ENCODE measurements around the gene XCL1.
"Not testable (repeated sequence)": the region's sequence is repeated elsewhere in the genome, so short reads cannot be mapped to it uniquely, and the experiment has no call there.

Gene XCL1

DNA sequence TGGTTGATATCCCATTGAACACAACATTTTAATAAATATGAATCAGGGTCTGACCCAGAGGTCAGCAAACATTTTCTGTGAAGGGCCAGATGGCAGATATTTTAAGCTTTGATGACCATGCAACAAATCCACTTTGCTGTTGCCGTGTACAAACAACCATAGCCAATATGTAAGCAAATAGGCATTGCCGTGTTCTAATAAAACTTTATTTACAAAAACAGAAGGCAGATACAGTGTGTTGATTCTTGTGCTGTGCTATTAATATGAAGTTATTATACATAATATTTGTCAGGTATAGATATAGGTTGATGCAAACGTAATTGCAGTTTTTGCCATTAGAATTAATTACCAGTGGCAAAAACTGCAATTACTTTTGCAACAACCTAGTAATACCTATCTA lies 8.8 kb upstream of the XCL1 start:
- DNase-seq (ENCODE audit: low read depth): no peak

DNA sequence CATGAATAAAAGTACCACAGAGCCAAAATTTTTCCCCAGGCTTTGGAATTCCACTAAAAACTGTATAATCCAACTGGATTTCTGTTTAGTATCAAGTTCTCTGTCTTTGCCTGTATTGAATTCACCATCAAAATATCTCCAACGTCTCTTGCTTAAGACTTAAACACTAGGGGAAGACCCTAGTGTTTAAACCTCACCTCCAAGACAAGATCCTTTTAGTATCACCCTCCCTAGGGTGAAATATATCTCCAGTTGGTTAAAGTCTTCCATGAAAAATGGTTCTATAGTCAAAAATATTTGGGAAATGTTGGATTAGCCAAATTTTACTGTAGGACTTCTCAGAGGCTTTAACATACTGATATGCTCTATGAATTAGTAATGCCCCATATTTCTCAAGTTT lies 8.1 kb upstream of the XCL1 start:
- DNase-seq (ENCODE audit: low read depth): no peak

DNA sequence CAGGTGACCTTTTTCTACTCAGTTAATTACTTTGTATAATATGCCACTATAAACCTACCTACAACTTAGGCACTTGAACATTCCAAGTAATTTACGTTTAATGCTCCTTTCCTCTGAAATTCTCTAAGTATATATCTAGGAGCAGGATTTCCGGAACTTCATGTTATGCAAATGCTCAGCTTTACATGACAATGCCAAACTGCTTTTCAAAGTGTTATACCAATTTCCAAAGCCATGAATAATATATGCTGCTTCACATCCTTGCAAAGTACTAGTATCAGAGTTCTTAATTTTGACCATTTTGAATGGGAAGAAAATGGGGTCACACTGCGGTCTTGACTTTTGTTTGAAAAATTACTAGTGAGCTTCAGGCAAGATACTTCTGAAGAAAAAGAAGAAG lies 5.8 kb upstream of the XCL1 start:
- DNase-seq (ENCODE audit: low read depth): no peak

DNA sequence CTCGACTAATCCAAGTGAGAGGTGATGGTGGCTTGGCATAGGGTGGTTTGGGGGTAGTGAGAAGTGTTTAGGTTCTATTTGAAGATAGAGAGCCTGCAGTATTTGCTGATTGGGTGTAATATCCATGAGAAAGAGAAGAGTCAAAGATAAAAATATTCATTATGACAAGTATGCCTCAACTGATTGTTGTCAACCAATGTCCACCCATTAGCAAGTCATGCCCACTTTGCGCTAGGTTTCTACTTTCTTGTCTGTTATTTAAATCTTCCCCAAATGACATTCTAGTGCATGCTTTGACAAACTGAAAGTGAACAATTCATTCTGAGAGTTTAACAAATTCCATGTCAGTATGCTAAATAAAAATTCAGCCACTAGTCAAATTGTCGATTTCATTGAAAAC lies 3.8 kb upstream of the XCL1 start:
- no peak for DNase-seq (ENCODE audit: low read depth)

DNA sequence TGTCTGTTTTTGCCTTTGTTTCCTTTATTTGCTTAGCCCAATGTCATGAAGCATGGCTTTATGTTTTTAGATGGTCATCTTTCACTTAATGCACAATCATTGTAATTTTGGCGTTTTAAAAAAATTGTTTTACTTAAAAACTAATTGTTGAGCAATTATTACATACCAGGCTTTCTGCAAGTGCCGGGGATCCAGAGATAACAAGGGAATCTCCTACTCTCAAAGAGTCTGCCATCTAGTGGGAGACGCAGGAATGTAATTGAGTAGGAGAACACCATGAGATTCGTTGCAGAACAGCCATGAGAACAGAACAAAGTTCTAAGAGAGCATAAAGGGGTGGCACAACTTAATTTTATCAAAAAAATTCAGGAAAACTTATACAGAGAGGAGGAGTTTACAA lies 2.2 kb upstream of the XCL1 start:
- DNase-seq (ENCODE audit: low read depth): peak; percentile 70

DNA sequence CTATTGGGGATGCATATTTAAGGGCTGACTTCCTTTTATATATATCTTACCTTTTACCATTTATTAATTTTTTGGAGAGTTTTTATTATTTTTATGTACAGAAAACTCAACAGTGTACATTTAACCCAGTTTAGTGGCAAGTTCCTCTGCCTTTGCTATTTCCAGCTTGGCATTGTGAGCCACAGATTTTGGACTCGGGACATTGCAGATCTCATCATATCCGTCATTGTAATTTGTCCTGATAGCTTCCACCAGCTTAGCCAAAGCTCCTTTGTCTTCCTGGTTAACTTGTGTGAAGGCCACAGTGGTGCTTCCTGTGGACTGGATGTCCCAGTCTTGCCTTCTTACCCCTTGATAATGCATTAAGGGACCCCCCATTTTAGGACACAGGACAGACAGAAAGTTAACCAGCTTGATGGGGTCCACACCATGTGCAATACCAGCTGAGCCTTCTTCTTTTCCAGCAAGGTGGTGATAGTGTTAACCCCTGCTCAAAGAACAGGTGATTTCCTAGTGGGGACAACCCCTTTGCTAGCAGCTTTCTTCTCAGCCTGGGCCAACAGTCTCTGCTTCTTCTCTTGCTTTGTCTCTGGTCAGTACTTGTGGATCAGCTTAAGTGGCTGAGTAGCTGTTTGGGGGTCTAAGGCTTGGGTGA lies 2.3 kb downstream of the XCL1 start:
- not testable (repeated sequence) for DNase-seq (ENCODE audit: low read depth)

DNA sequence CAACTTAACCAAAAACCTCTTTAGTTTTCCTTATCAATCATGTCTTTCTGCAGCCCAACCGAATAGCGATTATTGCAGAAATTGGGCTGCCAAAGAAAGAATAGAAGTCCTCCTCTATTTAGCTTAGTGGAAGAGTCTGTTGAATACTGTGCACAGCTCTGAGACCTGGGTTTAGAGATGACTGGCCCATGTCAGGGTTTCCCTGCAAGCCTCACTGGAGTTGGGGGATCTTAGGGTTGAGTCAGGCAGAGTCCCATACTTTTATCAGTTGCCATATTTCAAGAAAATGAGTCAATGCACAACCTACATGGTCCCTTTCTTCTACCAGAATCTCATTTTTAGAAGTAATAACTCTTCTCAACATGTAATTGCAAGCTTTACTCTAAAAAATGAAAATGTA lies 3.9 kb downstream of the XCL1 start:
- DNase-seq (ENCODE audit: low read depth): not testable (repeated sequence)

DNA sequence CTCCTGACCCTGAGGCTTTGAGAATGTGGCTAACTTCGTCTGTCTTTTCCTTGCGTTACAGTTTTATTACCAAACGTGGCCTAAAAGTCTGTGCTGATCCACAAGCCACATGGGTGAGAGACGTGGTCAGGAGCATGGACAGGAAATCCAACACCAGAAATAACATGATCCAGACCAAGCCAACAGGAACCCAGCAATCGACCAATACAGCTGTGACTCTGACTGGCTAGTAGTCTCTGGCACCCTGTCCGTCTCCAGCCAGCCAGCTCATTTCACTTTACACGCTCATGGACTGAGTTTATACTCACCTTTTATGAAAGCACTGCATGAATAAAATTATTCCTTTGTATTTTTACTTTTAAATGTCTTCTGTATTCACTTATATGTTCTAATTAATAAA lies 4.6 kb downstream of the XCL1 start:
- DNase-seq (ENCODE audit: low read depth): not testable (repeated sequence)

DNA sequence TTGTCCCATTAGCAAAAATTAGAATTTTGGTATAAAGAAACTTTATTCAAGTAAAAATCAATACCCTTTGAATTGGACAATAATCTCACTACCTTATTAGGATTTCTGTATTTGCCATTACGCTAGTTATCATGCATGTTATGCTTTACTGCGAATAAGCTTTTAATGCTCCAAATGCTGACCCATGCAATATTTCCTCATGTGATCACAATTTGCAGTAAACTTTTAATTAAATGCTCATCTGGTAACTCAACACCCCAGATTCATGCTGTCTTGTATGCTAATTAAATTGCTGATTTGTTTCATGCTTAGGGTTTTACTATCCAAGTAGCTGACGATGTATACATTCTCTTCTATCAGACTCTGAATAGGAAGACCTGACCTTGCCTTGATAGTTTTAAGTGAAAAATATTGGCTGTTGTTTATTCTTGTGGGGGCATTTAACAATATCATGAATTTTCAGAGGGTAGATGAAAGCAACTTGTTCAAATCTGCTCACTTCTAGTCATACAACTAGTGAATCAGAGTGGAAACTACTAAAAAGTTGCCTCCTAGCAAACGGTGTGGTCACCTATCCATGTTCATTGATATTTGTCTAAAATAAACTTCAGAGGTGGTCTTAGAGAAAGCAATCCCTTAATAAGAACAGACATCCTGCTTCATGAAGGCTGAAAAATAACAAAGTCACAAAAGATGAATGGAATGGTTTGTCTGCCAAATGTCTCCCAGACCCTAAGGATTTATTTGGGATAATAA lies 5.6 kb downstream of the XCL1 start:
- DNase-seq (ENCODE audit: low read depth): no peak

DNA sequence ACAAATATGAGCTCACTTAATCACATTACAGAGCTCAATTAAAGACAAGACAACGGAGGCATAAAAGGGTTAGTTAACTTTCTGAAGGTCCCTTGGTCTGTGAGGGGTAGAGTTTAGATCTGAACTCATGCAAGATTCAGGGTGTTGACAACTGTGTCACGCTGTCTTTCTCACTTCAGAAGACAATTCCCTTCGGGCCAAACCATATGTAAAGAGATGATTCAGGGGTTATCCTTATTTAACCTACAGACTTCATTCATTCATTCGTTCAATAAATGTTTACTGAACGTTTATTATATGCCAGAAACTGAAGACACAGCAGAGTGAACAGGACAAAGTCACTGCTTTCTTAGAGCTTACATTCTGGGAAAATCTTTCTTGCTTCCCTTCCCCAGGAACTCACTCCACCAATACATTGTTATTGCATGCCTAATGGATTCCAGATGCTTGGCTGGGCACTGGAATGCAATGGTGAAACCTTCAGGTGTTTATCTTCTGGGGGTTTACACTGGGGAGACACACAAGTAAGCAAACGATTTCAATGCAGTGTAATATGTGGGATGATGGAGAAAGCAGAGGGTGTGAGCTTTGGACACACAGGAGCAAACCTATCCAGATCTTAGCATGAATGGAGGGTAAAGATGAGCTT lies 6.4 kb downstream of the XCL1 start:
- DNase-seq (ENCODE audit: low read depth): no peak

DNA sequence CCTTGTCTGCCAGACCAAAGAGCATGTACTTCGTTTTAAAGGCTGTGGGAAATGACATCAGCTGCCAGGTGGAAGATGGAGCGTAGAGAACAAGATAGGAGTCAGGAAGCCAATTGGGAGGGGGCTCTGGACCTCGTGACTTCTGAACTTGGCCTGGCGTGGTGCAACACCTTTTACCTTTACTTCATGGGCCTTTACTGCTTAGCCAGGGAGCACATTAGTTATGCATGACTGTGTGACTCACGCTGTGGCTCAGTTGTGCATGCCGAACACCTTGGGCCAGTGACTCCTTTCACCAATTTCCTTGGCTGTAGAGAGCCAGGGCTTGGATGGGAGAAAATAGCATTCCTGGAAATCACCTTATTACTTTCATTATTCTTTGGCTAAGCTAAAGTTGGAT lies 7.2 kb downstream of the XCL1 start:
- no peak for DNase-seq (ENCODE audit: low read depth)

DNA sequence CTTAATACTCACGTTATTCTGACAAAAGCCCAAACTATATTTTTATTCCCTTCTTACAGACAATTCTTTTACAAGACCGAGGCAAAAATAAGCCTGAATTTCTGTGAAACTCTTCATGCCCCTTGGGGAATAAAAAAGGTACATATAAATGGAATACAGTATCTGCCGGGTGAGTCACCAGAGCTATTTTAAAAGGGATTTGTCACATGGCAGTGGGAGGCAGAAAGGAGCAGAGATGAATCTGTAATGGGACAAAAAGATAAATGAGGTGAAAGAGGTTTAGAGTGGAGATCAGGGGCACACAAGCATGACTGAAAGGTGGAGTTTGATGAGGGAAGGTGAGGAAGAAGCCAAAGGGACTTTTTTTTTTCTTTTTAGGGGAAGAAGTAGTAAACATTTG lies 8.8 kb downstream of the XCL1 start:
- DNase-seq (ENCODE audit: low read depth): peak; percentile 44

DNA sequence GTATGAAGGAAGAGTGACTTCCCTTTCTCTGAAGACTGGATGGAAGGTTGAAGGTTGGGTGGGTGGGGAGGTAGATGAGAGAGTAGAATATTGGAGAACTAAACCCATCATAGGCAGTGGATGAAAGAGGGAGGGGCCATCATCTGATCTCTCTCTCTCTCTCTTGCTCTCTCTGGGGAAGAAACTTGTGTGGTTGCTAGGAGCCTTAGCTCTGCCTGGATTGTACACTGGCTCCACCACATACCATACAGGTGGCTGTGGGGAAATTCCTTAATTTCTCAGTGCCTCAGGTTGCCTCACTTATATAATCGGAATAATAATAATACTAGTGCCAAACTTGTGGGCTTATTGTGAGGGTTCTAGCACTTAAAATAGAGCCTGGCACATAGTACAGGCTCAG lies 9.5 kb downstream of the XCL1 start:
- DNase-seq (ENCODE audit: low read depth): no peak

DNA sequence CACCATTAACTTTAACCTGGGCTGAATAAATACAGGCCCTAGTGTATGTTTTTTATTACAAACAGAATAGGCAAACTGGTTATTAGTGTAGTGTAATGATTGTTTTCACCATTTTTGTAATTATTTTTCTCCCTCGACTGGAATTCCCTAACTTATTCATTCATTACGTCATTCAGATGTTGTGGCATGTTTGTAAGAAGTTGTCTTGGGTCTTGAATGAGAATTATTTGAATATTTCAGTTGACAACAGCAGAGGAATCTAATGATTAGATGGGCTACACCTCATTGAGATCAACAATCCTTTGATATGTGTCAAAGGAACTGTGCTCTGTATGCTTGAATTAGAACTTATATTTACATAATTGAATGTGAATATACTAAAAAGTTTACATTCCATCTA lies 12.8 kb downstream of the XCL1 start:
- no peak for DNase-seq (ENCODE audit: low read depth)

DNA sequence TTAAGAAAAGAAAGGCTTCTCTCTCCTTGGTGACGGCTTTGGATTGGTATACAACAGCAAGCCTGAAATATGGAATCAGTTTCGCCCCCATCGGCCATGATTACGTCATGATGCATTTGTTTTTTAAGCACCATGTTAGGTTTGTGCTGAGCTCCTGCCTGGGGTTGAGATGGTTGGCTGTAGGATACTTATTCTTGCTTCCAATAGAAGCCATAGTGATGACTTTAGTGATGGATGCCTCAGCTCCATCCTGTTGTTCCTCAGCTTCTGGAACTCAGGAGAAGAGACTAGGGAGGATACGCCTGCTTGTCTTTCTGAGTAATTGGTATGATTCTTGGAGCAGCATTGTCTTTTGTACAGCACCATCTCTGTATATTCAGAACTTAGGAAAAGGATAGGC lies 14.7 kb downstream of the XCL1 start:
- DNase-seq (ENCODE audit: low read depth): no peak

DNA sequence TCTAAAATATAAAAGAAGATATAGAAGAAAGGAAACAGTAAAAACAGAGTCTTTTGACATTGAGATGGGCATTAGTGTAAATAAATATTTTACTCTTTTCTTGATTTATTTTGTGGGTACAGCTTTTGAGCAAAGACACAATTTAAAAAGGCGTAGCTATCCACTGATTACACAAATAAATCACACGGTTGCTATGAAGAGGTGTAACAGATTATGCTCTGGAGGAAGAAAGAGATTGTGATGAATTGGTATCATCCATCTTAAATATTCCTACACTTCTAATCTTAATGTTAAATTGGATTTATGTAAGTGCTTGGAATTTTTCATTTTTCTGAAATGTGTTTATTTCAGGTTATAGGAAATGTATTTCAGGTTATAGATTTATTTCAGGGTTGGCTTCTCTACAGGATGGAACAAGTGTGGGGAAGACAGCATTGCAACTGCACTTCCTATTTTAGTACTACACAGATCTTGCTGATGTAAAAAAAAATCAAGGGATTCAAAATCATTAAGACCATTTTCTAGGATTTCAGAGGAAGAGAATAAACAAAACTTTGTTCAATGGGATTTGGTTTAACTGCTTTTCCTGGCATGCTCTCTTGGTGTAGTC lies 15.3 kb downstream of the XCL1 start:
- no peak for DNase-seq (ENCODE audit: low read depth)

DNA sequence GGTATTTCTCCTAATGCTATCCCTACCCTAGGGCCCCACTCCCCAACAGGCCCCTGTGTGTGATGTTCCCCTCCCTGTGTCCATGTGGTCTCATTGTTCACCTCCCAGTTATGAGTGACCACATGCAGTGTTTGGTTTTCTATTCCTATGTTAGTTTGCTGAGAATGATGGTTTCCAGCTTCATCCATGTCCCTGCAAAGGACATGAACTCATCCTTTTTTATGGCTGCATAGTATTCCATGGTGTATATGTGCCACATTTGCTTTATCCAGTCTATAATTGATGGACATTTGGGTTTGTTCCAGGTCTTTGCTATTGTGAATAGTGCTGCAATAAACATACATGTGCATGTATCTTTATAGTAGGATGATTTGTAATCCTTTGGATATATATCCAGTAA lies 19.0 kb downstream of the XCL1 start:
- DNase-seq (ENCODE audit: low read depth): not testable (repeated sequence)

DNA sequence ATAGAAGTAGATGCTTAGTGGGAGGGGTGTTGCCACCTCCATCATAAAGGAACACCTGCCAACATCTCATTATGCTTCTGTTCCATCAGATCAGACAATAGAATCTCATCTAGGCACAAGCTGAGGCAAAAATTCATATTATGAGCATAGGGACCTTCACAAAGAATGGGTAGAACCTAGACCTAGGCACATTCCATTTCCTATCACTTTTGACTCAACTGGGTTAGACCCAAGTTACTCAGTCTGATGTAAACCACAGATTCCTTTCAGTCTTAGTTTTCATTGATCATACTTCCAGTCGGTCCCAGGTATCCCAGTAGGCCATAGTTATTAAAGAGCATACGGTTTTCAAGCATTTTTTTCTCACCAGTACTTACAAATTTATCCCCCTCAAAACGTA lies 21.7 kb downstream of the XCL1 start:
- DNase-seq (ENCODE audit: low read depth): no peak

DNA sequence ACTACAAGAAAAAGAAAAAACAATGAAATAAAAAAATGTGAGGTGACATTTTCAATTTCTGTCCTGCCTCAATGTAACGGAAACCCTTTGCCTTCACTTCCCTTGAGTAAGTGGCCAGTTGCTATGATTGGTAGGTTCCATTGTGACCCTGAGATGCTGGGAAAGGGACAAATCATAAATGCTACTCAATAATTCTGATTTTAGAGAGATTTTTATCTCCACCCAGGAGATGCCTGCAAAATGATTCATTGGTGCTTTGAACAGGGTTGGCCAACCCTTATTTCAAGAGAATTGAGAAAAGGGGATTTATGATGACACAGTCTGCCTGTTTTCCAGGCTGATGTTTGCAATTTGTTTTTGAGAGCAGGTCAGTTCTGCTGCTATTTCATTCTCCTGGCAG lies 22.5 kb downstream of the XCL1 start:
- peak; percentile 39 for DNase-seq (ENCODE audit: low read depth)

DNA sequence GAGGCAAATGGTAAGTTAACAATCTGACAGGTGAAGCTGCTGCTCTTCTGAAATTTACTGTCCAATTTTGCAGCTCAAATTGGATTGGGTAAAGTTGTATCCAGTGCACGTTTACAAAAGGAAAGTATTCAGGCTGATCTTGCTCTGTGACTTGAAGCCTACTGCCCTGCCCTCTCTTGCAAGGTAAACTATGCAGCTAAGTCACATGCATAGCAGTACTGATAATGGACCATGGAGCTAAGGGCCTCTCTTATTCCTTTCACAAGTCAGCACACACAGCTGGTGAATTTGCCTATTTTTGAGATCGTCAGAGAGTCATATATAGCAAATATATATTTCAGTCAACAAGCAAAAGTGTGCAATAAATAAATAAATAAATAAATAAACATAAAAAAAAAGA lies 23.2 kb downstream of the XCL1 start:
- no peak for DNase-seq (ENCODE audit: low read depth)

DNA sequence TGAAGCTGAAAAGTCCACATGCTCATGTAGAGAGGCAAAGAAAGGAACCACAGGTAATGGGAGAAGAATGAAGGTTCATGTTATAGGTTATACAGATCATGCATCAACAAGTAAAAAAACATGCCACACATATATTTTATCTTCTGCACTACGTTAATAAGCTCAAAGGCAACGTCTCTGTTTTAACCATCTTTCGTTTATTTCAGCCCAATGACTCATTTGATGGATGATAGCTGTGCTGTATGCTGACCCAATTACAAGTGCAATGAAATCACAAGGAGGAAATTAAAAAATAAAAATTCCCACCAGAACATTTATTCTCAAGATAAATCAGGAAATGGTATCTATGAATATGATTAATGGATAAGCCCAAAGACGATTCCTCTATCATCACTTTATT lies 24.6 kb downstream of the XCL1 start:
- peak; percentile 30 for DNase-seq (ENCODE audit: low read depth)

DNA sequence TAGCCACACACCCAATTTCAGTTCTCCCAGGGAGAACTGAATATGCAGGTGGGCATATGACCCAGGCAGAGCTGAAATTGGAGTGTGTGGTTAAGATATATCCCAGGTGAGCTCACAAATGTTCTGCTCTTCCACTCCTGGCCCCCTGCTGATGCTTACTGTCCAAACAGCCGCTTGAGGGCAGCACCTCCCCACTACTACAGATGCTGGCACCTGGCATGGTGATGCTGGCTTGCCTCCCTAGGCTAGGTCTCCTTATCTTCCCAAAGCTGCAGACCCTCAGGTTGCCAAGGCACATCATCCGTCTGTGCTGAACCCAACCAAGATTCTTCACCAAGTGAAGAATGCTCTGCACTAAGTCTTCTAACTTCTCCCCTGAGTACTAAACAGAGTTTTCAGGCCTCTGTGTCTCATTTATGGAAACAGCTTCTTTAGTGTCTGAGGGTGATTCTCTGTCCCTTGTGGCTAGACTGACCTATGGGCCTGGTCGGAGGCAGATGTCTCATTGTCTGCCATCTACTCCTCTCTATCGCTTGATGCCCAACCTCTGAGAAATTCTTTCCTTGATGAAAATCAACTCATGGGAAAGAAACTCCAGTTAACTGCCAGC lies 27.2 kb downstream of the XCL1 start:
- DNase-seq (ENCODE audit: low read depth): peak; percentile 52

DNA sequence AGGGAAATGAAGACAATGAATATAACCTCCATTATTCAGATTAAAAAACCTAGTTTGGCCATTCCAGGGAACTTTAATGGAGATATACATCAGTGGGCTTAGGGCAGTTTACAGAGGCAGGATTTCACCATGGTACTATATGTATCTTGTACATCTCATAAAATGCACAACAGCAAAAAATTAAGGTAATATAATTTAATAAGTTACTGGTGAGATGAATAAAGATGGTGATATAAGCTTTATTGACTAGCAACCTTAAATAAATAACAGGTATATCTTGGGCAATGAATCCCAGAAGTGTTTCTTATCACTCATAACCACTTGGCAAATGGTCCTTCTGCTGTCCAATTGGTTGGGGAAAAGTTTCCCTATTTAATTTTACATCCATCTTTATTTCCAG lies 29.0 kb downstream of the XCL1 start:
- no peak for DNase-seq (ENCODE audit: low read depth)
